Stimulated activated naive B cell treated with anti-CD40 and anti-IgM and Interleukin-4, amounts not matched to agents 10 μg/mL and 1 μg/mL and 100 μg/mL, for 72 hours (primary cell): ENCODE data around the gene SGSM1.

Source experiments
- ATAC-seq, 2 donors: fragments of 150-1000 bp; cut with Tn5 transposase; replicated peaks; 2 replicates each; pipeline ENCODE4 v1.10.0; 2021; ENCODE audit warnings: moderate library complexity in 1 of 2
- DNase-seq: peaks from one replicate; pipeline ENCODE4 v3.0.0; 2021
- H3K27ac Mint-ChIP-seq: one replicate; pipeline ENCODE4 v1.8.0; 2022; ENCODE audit warnings: mild to moderate bottlenecking, mixed read lengths
- H3K27me3 Mint-ChIP-seq, 2 donors: one replicate each; pipeline ENCODE4 v1.8.0; 2022; ENCODE audit warnings: mixed read lengths in 2 of 2
- H3K36me3 Mint-ChIP-seq, 2 donors: one replicate each; pipeline ENCODE4 v1.8.0; 2022; ENCODE audit warnings: mixed read lengths in 2 of 2, mild to moderate bottlenecking in 1 of 2
- H3K4me1 Mint-ChIP-seq, 2 donors: one replicate each; pipeline ENCODE4 v1.8.0; 2022; ENCODE audit warnings: mixed read lengths in 2 of 2, mild to moderate bottlenecking in 1 of 2
- H3K4me3 Mint-ChIP-seq, 2 donors: one replicate each; pipeline ENCODE4 v1.8.0; 2022; ENCODE audit warnings: mild to moderate bottlenecking in 2 of 2, mixed read lengths in 2 of 2, moderate library complexity in 1 of 2
- H3K9me3 Mint-ChIP-seq, 2 donors: one replicate each; pipeline ENCODE4 v1.8.0; 2022; ENCODE audit warnings: mixed read lengths in 2 of 2, mild to moderate bottlenecking in 1 of 2

The SGSM1 gene

GRCh38 chr22:24926849-24927579 lies 121.0 kb downstream of the SGSM1 start:
- Mint-ChIP-seq H3K27me3 (peaks cover 9 to 20% of the 10 kb centered on the region in 2 donors), H3K27ac (no peak overlapping the region), H3K4me1 (no peaks in the 10 kb centered on the region), H3K9me3 (no peaks in the 10 kb centered on the region), H3K36me3 (no peaks in the 10 kb centered on the region), H3K4me3 (no peak overlapping the region)
- ATAC-seq (peak in 1 of 2 donors; percentile 29), DNase-seq (no peak)

- ATAC-seq, result no peak
- Mint-ChIP-seq H3K4me3 (no peak overlapping the region), H3K27me3 (peaks cover 9 to 20% of the 10 kb centered on the region in 2 donors), H3K9me3 (no peaks in the 10 kb centered on the region), H3K36me3 (no peaks in the 10 kb centered on the region), H3K4me1 (no peaks in the 10 kb centered on the region), H3K27ac (no peak overlapping the region)
- no peak for DNase-seq
These were observed 122.3 kb downstream of the SGSM1 start for GRCh38 chr22:24928322-24928721.

GRCh38 chr22:24930678-24931077 lies 124.7 kb downstream of the SGSM1 start:
- Mint-ChIP-seq H3K9me3 (no peaks in the 10 kb centered on the region), H3K27ac (no peak overlapping the region), H3K36me3 (no peaks in the 10 kb centered on the region), H3K4me3 (no peak overlapping the region), H3K4me1 (no peaks in the 10 kb centered on the region), H3K27me3 (peaks cover 9 to 20% of the 10 kb centered on the region in 2 donors)
- ATAC-seq (no peak), DNase-seq (no peak)

GRCh38 chr22:24935771-24936483 lies 129.9 kb downstream of the SGSM1 start:
- ATAC-seq (no peak), DNase-seq (no peak)
- no peaks in the 10 kb centered on the region for H3K36me3 Mint-ChIP-seq
- no peaks in the 10 kb centered on the region for H3K4me1 Mint-ChIP-seq
- H3K9me3 Mint-ChIP-seq, result no peaks in the 10 kb centered on the region
- H3K27ac Mint-ChIP-seq, result no peak overlapping the region
- H3K27me3 Mint-ChIP-seq, result peaks cover 0 to 4% of the 10 kb centered on the region in 2 donors
- H3K4me3 Mint-ChIP-seq, result no peak overlapping the region

- Mint-ChIP-seq H3K4me3 (no peak overlapping the region), H3K36me3 (no peaks in the 10 kb centered on the region), H3K27ac (no peak overlapping the region), H3K27me3 (peaks cover 0 to 4% of the 10 kb centered on the region in 2 donors), H3K9me3 (no peaks in the 10 kb centered on the region), H3K4me1 (no peaks in the 10 kb centered on the region)
- no peak for DNase-seq
- ATAC-seq, result no peak
These were observed 131.1 kb downstream of the SGSM1 start for GRCh38 chr22:24937114-24937513.

- ATAC-seq, result peak; percentile 48 to 60
- Mint-ChIP-seq H3K4me1 (no peaks in the 10 kb centered on the region), H3K27me3 (peaks cover 4% of the 10 kb centered on the region in 2 donors), H3K9me3 (no peaks in the 10 kb centered on the region), H3K36me3 (no peaks in the 10 kb centered on the region), H3K27ac (no peak overlapping the region), H3K4me3 (no peak overlapping the region)
- DNase-seq, result peak; percentile 4
These were observed 132.8 kb downstream of the SGSM1 start for GRCh38 chr22:24938741-24939341.

GRCh38 chr22:24942301-24942700 lies 136.3 kb downstream of the SGSM1 start:
- H3K36me3 Mint-ChIP-seq, result no peaks in the 10 kb centered on the region
- no peak for DNase-seq
- no peak overlapping the region for H3K27ac Mint-ChIP-seq
- no peak overlapping the region for H3K4me3 Mint-ChIP-seq
- ATAC-seq, result no peak
- H3K4me1 Mint-ChIP-seq, result peaks cover 0 to 1% of the 10 kb centered on the region in 2 donors
- peaks cover 15 to 18% of the 10 kb centered on the region in 2 donors for H3K27me3 Mint-ChIP-seq
- no peaks in the 10 kb centered on the region for H3K9me3 Mint-ChIP-seq

- DNase-seq, result no peak
- no peaks in the 10 kb centered on the region for H3K9me3 Mint-ChIP-seq
- H3K4me1 Mint-ChIP-seq, result peaks cover 0 to 1% of the 10 kb centered on the region in 2 donors
- H3K27ac Mint-ChIP-seq, result no peak overlapping the region
- ATAC-seq, result no peak
- no peaks in the 10 kb centered on the region for H3K36me3 Mint-ChIP-seq
- H3K27me3 Mint-ChIP-seq, result peaks cover 34 to 36% of the 10 kb centered on the region in 2 donors
- H3K4me3 Mint-ChIP-seq, result no peak overlapping the region
These were observed 138.4 kb downstream of the SGSM1 start for GRCh38 chr22:24944217-24944937.

GRCh38 chr22:24945430-24945829 lies 139.4 kb downstream of the SGSM1 start:
- Mint-ChIP-seq H3K36me3 (no peaks in the 10 kb centered on the region), H3K27me3 (peaks cover 44 to 46% of the 10 kb centered on the region in 2 donors), H3K4me3 (no peak overlapping the region), H3K27ac (no peak overlapping the region), H3K9me3 (no peaks in the 10 kb centered on the region), H3K4me1 (peaks cover 0 to 4% of the 10 kb centered on the region in 2 donors)
- no peak for ATAC-seq
- no peak for DNase-seq

- no peaks in the 10 kb centered on the region for H3K9me3 Mint-ChIP-seq
- H3K4me1 Mint-ChIP-seq, result peaks cover 8% of the 10 kb centered on the region in 2 donors
- H3K27ac Mint-ChIP-seq, result no peak overlapping the region
- DNase-seq, result no peak
- peaks cover 0 to 3% of the 10 kb centered on the region in 2 donors for H3K36me3 Mint-ChIP-seq
- no peak overlapping the region for H3K4me3 Mint-ChIP-seq
- H3K27me3 Mint-ChIP-seq, result peaks cover 62 to 63% of the 10 kb centered on the region in 2 donors
- no peak for ATAC-seq
These were observed 141.4 kb downstream of the SGSM1 start for GRCh38 chr22:24947383-24947782.

- Mint-ChIP-seq H3K36me3 (peaks cover 0 to 3% of the 10 kb centered on the region in 2 donors), H3K9me3 (no peaks in the 10 kb centered on the region), H3K4me3 (no peak overlapping the region), H3K27ac (no peak overlapping the region), H3K4me1 (peaks cover 8 to 9% of the 10 kb centered on the region in 2 donors), H3K27me3 (peaks cover 63 to 65% of the 10 kb centered on the region in 2 donors)
- ATAC-seq, result no peak
- no peak for DNase-seq
These were observed 141.9 kb downstream of the SGSM1 start for GRCh38 chr22:24947881-24948280.

- ATAC-seq (no peak), DNase-seq (no peak)
- peaks cover 9 to 14% of the 10 kb centered on the region in 2 donors for H3K4me1 Mint-ChIP-seq
- peaks cover 69 to 71% of the 10 kb centered on the region in 2 donors for H3K27me3 Mint-ChIP-seq
- H3K36me3 Mint-ChIP-seq, result peaks cover 0 to 3% of the 10 kb centered on the region in 2 donors
- H3K9me3 Mint-ChIP-seq, result no peaks in the 10 kb centered on the region
- no peak overlapping the region for H3K27ac Mint-ChIP-seq
- no peak overlapping the region for H3K4me3 Mint-ChIP-seq
These were observed 142.6 kb downstream of the SGSM1 start for GRCh38 chr22:24948356-24949202.

GRCh38 chr22:24950272-24950902 lies 144.4 kb downstream of the SGSM1 start:
- DNase-seq (no peak), ATAC-seq (no peak)
- Mint-ChIP-seq H3K27me3 (peaks cover 72 to 77% of the 10 kb centered on the region in 2 donors), H3K27ac (no peak overlapping the region), H3K4me3 (no peak overlapping the region), H3K9me3 (no peaks in the 10 kb centered on the region), H3K4me1 (peaks cover 11 to 14% of the 10 kb centered on the region in 2 donors), H3K36me3 (peaks cover 0 to 3% of the 10 kb centered on the region in 2 donors)
